Testis (tissue), 2 donors: ENCODE data around the gene CENPK.

ENCODE experiments used
- CTCF ChIP-seq, 3 experiments: fragments of 450-650 bp in 2 of 3; fragments of 200-600 bp in 1 of 3; sonication (generic) in 1 of 3; IDR thresholded peaks; one replicate each; pipeline ENCODE4 v1.5.1; 2016 to 2019; ENCODE audit warnings: antibody characterized with exemption in 3 of 3, mild to moderate bottlenecking in 2 of 3, moderate library complexity in 1 of 3
- POLR2A ChIP-seq: fragments of 450-650 bp; IDR thresholded peaks from one replicate; pipeline ENCODE4 v1.6.1; 2017; ENCODE audit warnings: antibody characterized with exemption, mild to moderate bottlenecking, moderate library complexity

DNA sequence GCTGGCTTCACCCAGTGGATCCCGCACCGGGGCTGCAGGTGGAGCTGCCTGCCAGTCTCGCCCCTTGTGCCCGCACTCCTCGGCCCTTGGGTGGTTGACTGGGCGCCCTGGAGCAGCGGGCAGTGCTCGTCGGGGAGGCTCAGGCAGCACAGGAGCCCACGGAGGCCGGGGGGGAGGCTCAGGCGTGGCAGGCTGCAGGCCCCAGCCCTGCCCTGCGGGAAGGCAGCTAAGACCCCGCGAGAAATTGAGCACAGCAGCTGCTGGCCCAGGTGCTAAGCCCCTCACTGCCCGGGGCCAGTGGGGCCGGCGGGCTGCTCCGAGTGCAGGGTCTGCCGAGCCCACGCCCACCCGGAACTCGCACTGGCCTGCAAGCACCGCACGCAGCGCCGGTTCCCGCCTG, 77.6 kb downstream of the CENPK start:
- TF ChIP-seq CTCF (IDR thresholded peaks at IDR 0.05) (no peak), POLR2A (no peak)
